Transverse colon (tissue), 3 donors: Measurements from ENCODE around the gene NUDT9.

Source experiments
- EP300 ChIP-seq: sonication (generic); formaldehyde crosslinking; IDR thresholded peaks from one replicate; pipeline ENCODE4 v1.6.1; 2017; ENCODE audit warnings: antibody characterized with exemption, low read depth
- TF ChIP-seq, protein P1 (sequence below), 5 experiments: fragments of 200-600 bp in 3 of 5; fragments of 450-650 bp in 2 of 5; sonication (generic) in 3 of 5; IDR thresholded peaks; 1 replicate in 2 of 5; 2 replicates in 3 of 5; pipeline ENCODE4 v1.5.1; 2016 to 2017; ENCODE audit warnings: antibody characterized with exemption in 5 of 5, inconsistent platforms in 3 of 5, mild to moderate bottlenecking in 2 of 5, moderate library complexity in 1 of 5

DNA sequence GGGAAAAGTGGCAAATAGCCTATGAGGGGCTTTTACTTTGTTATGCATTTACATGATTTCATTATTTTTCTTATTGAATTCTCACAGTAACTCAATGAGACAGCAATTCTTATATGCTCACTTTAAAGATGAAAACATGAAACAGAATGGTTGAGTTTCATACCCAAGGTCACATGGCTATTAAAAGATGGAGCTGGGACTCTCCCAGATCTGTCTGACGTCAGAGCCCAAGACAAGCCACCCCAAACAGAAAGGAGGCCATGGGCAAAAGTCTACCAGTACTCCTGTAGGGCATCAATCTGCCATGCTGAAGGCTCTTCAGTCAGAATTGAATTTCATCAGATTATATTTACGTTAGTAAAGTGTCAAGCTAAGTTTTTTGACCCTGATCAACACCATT, 44.6 kb upstream of the NUDT9 start:
- TF ChIP-seq, protein P1, sequence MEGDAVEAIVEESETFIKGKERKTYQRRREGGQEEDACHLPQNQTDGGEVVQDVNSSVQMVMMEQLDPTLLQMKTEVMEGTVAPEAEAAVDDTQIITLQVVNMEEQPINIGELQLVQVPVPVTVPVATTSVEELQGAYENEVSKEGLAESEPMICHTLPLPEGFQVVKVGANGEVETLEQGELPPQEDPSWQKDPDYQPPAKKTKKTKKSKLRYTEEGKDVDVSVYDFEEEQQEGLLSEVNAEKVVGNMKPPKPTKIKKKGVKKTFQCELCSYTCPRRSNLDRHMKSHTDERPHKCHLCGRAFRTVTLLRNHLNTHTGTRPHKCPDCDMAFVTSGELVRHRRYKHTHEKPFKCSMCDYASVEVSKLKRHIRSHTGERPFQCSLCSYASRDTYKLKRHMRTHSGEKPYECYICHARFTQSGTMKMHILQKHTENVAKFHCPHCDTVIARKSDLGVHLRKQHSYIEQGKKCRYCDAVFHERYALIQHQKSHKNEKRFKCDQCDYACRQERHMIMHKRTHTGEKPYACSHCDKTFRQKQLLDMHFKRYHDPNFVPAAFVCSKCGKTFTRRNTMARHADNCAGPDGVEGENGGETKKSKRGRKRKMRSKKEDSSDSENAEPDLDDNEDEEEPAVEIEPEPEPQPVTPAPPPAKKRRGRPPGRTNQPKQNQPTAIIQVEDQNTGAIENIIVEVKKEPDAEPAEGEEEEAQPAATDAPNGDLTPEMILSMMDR (IDR thresholded peaks at IDR 0.05) = no peak
- TF ChIP-seq EP300 = no peak
